Right lobe of liver (tissue), 6 donors: ENCODE measurements around the gene CCDC8. TPM values are rescaled to one million over a fixed set of nuclear protein-coding genes. Genes with fewer than 3 reads are reported as not detected.

ENCODE experiments used
- ATAC-seq, 4 donors: fragments of 200-7000 bp; cut with Tn5 transposase; one replicate each; pipeline ENCODE4 v1.9.1; 2020; ENCODE audit warnings: mild to moderate bottlenecking in 4 of 4, moderate library complexity in 4 of 4
- DNase-seq, 3 donors: peaks; one replicate each; pipeline ENCODE4 v3.0.0-alpha.2; 2020
- H3K27ac ChIP-seq, 3 donors: fragments of 200-600 bp; one replicate each; pipeline ENCODE4 v1.8.0; 2022
- H3K27me3 ChIP-seq, 2 donors: fragments of 200-600 bp; one replicate each; pipeline ENCODE4 v1.8.0; 2022
- H3K36me3 ChIP-seq, 4 donors: fragments of 200-600 bp; sonication (generic) in 1 of 4; one replicate each; pipeline versions ENCODE4 v1.5.1 to v1.8.0; 2017 to 2022; ENCODE audit warnings: control low read depth in 1 of 4
- H3K4me1 ChIP-seq, 4 donors: fragments of 200-600 bp; sonication (generic) in 1 of 4; one replicate each; pipeline versions ENCODE4 v1.5.1 to v1.8.0; 2017 to 2022; ENCODE audit warnings: control low read depth in 1 of 4
- H3K4me3 ChIP-seq, 3 donors: fragments of 200-600 bp; one replicate each; pipeline ENCODE4 v1.8.0; 2022
- H3K9me3 ChIP-seq, 4 donors: fragments of 200-600 bp; sonication (generic) in 1 of 4; one replicate each; pipeline versions ENCODE4 v1.5.1 to v1.8.0; 2017 to 2022; ENCODE audit warnings: control low read depth in 1 of 4
- POLR2A ChIP-seq: fragments of 450-650 bp; IDR thresholded peaks from one replicate; pipeline ENCODE4 v1.6.1; 2017; ENCODE audit warnings: antibody characterized with exemption, mild to moderate bottlenecking
- WGBS: methylation state at CpG from one replicate; pipeline ENCODE4 v1.1.6; 2018; ENCODE audit warnings: low coverage, low lambda C conversion rate; ENCODE audit not compliant: insufficient coverage; ENCODE audit errors: missing lambda C conversion rate; 5-methylcytosine and 5-hydroxymethylcytosine counted together
- intact Hi-C, 2 donors: fragments of 100-400 bp; cut with DNase I; formaldehyde crosslinking; loops; one replicate each; pipeline versions ENCODE4 v1.11.2 to v1.14.1; 2022
- total RNA-seq, 6 experiments: library from RNA; depleted of rRNA in 2 of 6; stranded (reverse); fragments of >200 nt in 2 of 6; fragmentation: NEBNext Ultra II Directional in 3 of 6; extraction: Animal tissue kit (Norgen Biotek cat#: 25700) in 3 of 6; gene quantifications; one replicate each; pipeline versions ENCODE4 v1.1.0 to v1.2.4, GENCODE V29; 2016 to 2023
- TF ChIP-seq, protein P1 (sequence below), 4 donors: fragments of 200-600 bp in 3 of 4; fragments of 450-650 bp in 1 of 4; IDR thresholded peaks; one replicate each; pipeline versions ENCODE4 v1.5.1 to v1.8.0; 2016 to 2022; ENCODE audit warnings: antibody characterized with exemption in 4 of 4, mild to moderate bottlenecking in 2 of 4
- donor health status: DM: no; HTN: yes; CAD: no.
- donor health status: DM: no; HTN: no; CAD: no.
- donor health status: DM: no; HTN: no; CAD: no.
- donor health status: DM: no; HTN: yes; CAD: no.
- donor health status: DM: no; HTN: yes; CAD: no.

Gene CCDC8
- total RNA-seq, 6 experiments from 2014 or later = 0.26 to 0.55 (median 0.44) TPM; not detected in 1

DNA sequence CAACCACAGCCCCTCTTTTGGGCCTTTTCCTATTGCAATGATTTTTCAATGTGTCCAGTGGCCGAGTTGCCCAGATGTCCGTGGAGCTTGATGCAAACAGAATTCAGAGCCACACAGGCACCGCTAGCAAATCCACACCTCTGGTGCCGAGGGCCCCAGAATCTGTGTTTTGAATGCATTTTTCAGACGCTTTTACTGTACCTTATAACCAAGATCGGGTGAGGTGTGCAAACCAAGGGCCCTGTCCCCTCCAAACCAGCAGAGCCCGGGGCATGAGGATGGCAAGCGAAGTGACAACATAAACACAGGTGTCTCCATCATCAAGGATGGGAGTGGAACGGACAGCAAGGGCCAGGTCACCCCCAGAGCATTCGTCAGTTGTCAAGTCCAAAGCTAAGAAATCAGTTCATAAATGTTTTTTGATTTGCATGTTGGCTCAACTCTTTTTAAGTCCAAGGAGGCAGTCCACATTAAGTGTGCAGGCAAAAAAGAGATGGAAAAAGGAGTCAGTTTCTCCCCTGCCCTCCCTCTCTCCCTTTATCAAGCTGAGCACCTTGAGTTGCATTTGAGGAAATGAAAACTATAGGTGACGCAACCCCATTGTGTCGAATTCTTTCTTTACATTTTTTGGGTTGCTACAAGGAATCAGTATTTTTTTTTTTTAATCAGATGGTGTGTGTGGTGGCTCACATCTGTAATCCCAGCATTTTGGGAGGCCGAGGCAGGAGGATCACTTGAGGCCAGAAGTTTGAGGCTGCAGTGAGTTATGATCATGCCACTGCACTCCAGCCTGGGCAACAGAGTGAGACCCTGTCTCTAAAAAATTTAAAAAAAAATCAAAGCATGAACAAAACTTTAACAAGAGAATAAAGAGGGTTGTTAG lies 2.9 kb downstream of the CCDC8 start:
- H3K4me3 ChIP-seq = no peak overlapping the region
- H3K4me1 ChIP-seq = no peaks in the 10 kb centered on the region
- 72% methylated on average over 9 of the region's 13 CpGs for WGBS

DNA sequence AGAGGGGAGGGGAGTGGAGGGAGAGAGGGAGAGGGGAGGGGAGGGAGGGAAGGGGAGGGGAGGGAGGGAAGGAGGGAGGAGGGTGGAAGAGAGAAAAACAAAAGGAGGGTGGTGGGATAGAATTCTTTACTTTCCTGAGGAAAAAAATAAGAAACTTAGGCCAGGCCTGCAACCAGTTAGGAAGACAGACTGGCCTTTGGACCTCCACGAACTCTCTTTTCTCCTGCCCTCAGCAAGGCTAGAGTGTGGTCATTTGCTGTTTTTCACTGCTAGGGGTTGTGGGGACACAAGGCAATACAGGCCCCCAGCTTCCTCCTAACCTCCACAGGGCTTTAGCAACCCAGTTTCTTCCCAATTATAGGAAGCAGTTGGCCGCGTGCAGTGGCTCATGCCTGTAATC lies 4.2 kb downstream of the CCDC8 start:
- DNase-seq (no peak), ATAC-seq (no peak)
- Histone ChIP-seq H3K27ac (no peak overlapping the region), H3K27me3 (no peaks in the 10 kb centered on the region), H3K4me1 (no peaks in the 10 kb centered on the region), H3K4me3 (no peak overlapping the region), H3K9me3 (no peaks in the 10 kb centered on the region), H3K36me3 (no peaks in the 10 kb centered on the region)
- 62% methylated on average over 3 of the region's 3 CpGs for WGBS
- intact Hi-C loops = no loop called here
- TF ChIP-seq, protein P1, sequence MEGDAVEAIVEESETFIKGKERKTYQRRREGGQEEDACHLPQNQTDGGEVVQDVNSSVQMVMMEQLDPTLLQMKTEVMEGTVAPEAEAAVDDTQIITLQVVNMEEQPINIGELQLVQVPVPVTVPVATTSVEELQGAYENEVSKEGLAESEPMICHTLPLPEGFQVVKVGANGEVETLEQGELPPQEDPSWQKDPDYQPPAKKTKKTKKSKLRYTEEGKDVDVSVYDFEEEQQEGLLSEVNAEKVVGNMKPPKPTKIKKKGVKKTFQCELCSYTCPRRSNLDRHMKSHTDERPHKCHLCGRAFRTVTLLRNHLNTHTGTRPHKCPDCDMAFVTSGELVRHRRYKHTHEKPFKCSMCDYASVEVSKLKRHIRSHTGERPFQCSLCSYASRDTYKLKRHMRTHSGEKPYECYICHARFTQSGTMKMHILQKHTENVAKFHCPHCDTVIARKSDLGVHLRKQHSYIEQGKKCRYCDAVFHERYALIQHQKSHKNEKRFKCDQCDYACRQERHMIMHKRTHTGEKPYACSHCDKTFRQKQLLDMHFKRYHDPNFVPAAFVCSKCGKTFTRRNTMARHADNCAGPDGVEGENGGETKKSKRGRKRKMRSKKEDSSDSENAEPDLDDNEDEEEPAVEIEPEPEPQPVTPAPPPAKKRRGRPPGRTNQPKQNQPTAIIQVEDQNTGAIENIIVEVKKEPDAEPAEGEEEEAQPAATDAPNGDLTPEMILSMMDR (IDR thresholded peaks at IDR 0.05) = no peak
- no peak for TF ChIP-seq POLR2A

More for the DNA sequence above, 2.9 kb downstream of the CCDC8 start:
- no peak for DNase-seq
- intact Hi-C loops = no loop called here
- Histone ChIP-seq H3K9me3 (no peaks in the 10 kb centered on the region), H3K27ac (no peak overlapping the region), H3K27me3 (no peaks in the 10 kb centered on the region), H3K36me3 (no peaks in the 10 kb centered on the region)
- no peak for ATAC-seq
- TF ChIP-seq, protein P1 (IDR thresholded peaks at IDR 0.05) = no peak
- TF ChIP-seq POLR2A = no peak

DNA sequence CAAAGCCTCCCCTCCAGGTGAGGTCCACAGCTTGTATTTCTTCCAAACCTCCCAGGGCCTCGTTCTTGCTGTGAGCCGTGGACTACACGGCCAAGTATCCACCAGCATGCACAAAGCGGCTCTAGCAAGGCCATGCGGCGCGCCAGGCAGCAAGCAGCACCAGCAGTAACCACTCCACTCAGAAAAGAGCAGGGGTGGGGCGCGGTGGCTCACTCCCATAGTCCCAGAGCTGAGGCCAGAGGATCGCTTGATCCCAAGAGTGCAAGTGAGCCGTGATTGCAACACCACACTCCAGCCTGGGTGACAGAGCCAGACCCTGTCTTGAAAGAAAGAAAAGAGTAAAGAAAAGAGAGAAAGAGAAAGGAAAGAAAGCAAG lies 4.7 kb downstream of the CCDC8 start:
- intact Hi-C loops = no loop called here
- H3K4me1 ChIP-seq = no peaks in the 10 kb centered on the region
- DNase-seq (no peak), ATAC-seq (no peak)
- TF ChIP-seq POLR2A = no peak
- TF ChIP-seq, protein P1 (IDR thresholded peaks at IDR 0.05) = no peak
- no peak overlapping the region for H3K4me3 ChIP-seq
- H3K36me3 ChIP-seq = no peaks in the 10 kb centered on the region
- no peaks in the 10 kb centered on the region for H3K9me3 ChIP-seq
- H3K27ac ChIP-seq = no peak overlapping the region
- WGBS = 11% methylated on average over 10 of the region's 11 CpGs
- no peaks in the 10 kb centered on the region for H3K27me3 ChIP-seq

- intact Hi-C loops = no loop called here
- H3K9me3 ChIP-seq = no peaks in the 10 kb centered on the region
- ATAC-seq (no peak), DNase-seq (peak in 1 of 3 donors; percentile 31)
- no peaks in the 10 kb centered on the region for H3K36me3 ChIP-seq
- no peak for TF ChIP-seq POLR2A
- TF ChIP-seq, protein P1 (IDR thresholded peaks at IDR 0.05) = no peak
- no peak overlapping the region for H3K4me3 ChIP-seq
- WGBS = 24% methylated on average over 17 of the region's 23 CpGs
- no peaks in the 10 kb centered on the region for H3K4me1 ChIP-seq
- H3K27ac ChIP-seq = no peak overlapping the region
- H3K27me3 ChIP-seq = no peaks in the 10 kb centered on the region
Measured at GRCh38 chr19:46407856-46408663, 5.3 kb downstream of the CCDC8 start.
